Activated T-helper 9 cell treated with anti-CD3 and anti-CD28 coated beads, Interleukin-2, amount 50 U/mL, for 16 hours (primary cell): ENCODE results near the gene ANKIB1.
A peak's percentile ranks its signal among the peaks of the same experiment; 100 is the strongest.
"Not testable (repeated sequence)": the region's sequence is repeated elsewhere in the genome, so short reads cannot be mapped to it uniquely, and the experiment has no call there.

Experiments
- DNase-seq: peaks from one replicate; pipeline ENCODE4 v3.0.0-alpha.2; 2020; ENCODE audit warnings: low read depth

The ANKIB1 gene

GRCh38 chr7:92245487-92246359, at the start of gene ANKIB1, which contains the start of gene KRIT1:
Gene ANKIB1 (plus strand): TSS chr7:92245974. CDS start chr7:92294979, 49,005 bp downstream.
Gene KRIT1 (minus strand): TSS chr7:92245914. CDS start chr7:92242135, 3,779 bp downstream.
- DNase-seq = peak; percentile 79

GRCh38 chr7:92200791-92201190, 45.0 kb upstream of the ANKIB1 start:
- DNase-seq = no peak

- DNase-seq = no peak
Measured at GRCh38 chr7:92205987-92206386, 39.8 kb upstream of the ANKIB1 start.

GRCh38 chr7:92206672-92207071, 39.1 kb upstream of the ANKIB1 start:
- DNase-seq = no peak

GRCh38 chr7:92221766-92222165, 24.0 kb upstream of the ANKIB1 start:
- no peak for DNase-seq

- DNase-seq = no peak
Measured at GRCh38 chr7:92226981-92227380, 18.8 kb upstream of the ANKIB1 start.

- DNase-seq = no peak
Measured at GRCh38 chr7:92228100-92228499, 17.7 kb upstream of the ANKIB1 start.

- no peak for DNase-seq
Measured at GRCh38 chr7:92228742-92229141, 17.0 kb upstream of the ANKIB1 start.

- no peak for DNase-seq
Measured at GRCh38 chr7:92230547-92230946, 15.2 kb upstream of the ANKIB1 start.

- no peak for DNase-seq
Measured at GRCh38 chr7:92242972-92243371, 2.8 kb upstream of the ANKIB1 start.

GRCh38 chr7:92244808-92245486, 827 bp upstream of the ANKIB1 start:
- no peak for DNase-seq

GRCh38 chr7:92246360-92247101, 757 bp downstream of the ANKIB1 start:
- DNase-seq = no peak

GRCh38 chr7:92250603-92251002, 4.8 kb downstream of the ANKIB1 start:
- no peak for DNase-seq

- DNase-seq = no peak
Measured at GRCh38 chr7:92251181-92251580, 5.4 kb downstream of the ANKIB1 start.

GRCh38 chr7:92253251-92253650, 7.5 kb downstream of the ANKIB1 start:
- DNase-seq = no peak

- DNase-seq = not testable (repeated sequence)
Measured at GRCh38 chr7:92254800-92255199, 9.0 kb downstream of the ANKIB1 start.

GRCh38 chr7:92255308-92255707, 9.5 kb downstream of the ANKIB1 start:
- no peak for DNase-seq

- DNase-seq = no peak
Measured at GRCh38 chr7:92259062-92259461, 13.3 kb downstream of the ANKIB1 start.

- no peak for DNase-seq
Measured at GRCh38 chr7:92259610-92260247, 14.0 kb downstream of the ANKIB1 start.

GRCh38 chr7:92260248-92260781, 14.5 kb downstream of the ANKIB1 start:
- no peak for DNase-seq

- DNase-seq = no peak
Measured at GRCh38 chr7:92266415-92267241, 20.9 kb downstream of the ANKIB1 start.
